ENCODE data around the gene AMBRA1.
A peak's percentile ranks its signal among the peaks of the same experiment; 100 is the strongest.

- TF ChIP-seq CTCF (IDR thresholded peaks at IDR 0.05) (peak in 2 of 3 donors; percentile 21 to 41), POLR2A (IDR thresholded peaks at IDR 0.05) (no peak), POLR2AphosphoS5 (IDR thresholded peaks at IDR 0.05) (peak in 2 of 3 donors; percentile 39 to 45)
Observed at GRCh38 chr11:46363455-46364005, 230.3 kb downstream of the AMBRA1 start.

Data from breast epithelium (tissue), 3 donors.